ENCODE results near the gene TMA7.
"Not testable (repeated sequence)": the region's sequence is repeated elsewhere in the genome, so short reads cannot be mapped to it uniquely, and the experiment has no call there.

The TMA7 gene

DNA sequence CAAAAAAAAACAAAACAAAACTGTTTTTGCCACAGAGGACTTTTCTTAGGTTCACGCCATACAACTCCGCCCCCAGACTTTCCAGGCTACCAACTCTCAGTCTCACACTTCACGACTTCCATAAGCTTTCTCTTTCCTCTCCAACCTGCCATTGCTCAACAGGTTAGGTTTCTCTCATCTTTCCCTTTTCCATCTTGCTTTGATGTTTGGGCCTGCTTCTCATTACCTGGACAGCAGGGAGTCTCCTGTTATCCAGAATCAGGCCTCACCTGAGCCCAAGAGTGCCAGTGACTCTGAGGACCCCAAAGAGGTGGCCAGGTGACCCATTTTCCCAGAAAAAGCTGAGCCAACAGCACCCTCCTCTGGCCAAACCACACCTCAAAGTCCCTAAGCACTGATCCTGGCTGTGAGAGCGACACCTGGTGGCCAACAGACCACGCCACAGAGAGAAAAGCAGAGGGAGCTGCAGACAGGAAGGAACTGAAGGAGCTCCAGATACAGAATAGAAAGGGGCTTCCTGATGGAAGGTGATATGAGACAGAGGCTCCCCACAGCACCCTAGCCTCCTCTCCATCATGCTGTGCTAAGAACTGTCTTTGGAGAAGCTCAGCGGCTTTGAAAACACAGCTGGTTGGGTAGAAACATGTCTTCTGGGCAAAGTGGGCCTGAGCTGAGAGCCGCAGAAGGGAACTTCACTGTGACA, 4.1 kb upstream of the TMA7 start:
- peak; percentile 79 for DNase-seq (ENCODE audit: low spot score)

DNA sequence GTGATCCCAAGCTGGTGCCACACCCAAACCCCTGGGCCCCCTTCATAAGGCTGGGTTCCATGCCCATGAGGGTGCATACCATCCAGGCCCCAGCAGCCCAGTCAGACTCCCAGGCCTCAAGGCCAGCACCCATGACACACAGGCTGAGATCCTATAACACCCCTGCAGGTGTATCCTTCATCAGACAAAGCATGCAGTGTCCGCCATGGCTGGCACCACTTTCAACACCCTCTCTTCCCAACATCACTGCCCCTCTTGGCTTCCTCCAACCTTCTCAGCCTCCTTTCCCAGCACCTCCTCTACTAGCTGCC, 3.6 kb upstream of the TMA7 start:
- DNase-seq (ENCODE audit: low spot score), result no peak

DNA sequence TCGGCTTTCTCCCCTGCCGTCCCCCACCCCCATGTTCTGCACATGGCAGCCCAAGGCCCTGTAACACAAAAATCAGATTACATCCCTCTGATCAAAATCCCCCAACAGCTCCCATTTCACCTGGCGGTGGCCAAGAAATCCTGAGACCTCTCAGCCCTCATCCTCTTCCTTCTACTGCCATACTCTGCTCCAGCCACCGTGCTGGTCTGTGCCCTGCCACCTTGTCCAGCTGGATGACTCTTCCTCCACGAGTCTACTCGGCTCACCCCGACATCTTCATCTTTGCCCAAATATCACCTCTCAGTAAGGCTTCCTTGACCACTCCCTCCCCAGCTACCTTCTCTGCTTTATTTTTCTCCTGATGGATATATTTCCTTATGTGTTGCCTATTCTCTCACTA, 3.2 kb upstream of the TMA7 start:
- DNase-seq (ENCODE audit: low spot score), result no peak

DNA sequence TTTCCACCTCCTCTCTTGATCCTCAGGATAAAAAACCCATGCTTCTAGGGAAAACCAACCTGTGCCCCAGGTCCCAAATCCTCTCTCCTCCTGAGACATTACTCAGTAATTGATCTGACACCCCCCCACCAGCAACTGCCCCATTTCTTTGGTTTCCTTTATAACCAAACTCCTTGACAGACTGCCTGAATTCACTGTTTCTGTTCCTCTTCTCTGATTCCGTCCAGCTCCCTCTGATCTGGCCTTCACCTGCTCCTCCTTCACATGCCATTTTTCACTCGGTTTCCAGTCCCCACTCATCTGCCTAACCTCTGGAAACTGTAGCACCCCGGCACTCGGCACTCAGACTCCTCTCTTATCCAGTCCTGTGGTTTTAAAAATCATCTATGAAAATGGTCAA, 2.2 kb upstream of the TMA7 start:
- DNase-seq (ENCODE audit: low spot score), result no peak

DNA sequence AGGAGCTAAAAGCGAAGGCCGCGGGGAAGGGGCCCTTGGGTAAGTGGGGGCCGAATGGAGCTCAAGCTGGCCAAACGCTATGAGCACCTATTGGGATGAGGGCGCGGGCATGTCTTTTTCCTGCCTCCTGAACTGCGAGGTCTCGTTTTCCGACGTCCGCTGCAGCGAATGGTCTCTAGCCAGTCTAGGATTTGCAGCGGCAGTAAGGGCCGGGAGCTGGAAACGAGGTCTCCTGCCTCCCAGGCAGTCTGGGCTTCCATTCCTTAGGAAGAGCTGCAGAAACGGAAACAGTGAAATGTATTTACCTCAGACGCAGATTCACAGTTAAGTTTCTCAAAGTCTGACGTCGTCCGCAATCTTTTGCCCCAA, 517 bp downstream of the TMA7 start:
- no peak for DNase-seq (ENCODE audit: low spot score)

DNA sequence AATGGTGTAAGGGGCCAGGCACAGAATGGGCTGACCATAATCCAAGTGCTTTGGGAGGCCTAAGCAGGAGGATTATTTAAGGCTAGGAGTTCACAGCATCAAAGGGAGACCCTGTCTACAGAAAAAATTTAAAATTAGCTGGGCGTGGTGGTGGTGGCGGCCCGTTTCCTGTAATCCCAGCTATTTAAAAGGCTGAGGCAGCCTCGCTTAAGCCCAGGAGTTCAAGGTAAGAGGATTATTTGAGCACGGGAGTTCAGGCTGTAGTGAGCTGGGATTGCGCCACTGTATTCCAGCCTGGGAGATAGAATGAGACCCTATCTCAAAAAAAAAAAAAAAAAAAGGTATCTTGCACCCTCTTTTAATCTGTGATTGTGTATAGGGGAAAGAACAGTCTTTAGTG, 1.9 kb downstream of the TMA7 start:
- DNase-seq (ENCODE audit: low spot score), result no peak

DNA sequence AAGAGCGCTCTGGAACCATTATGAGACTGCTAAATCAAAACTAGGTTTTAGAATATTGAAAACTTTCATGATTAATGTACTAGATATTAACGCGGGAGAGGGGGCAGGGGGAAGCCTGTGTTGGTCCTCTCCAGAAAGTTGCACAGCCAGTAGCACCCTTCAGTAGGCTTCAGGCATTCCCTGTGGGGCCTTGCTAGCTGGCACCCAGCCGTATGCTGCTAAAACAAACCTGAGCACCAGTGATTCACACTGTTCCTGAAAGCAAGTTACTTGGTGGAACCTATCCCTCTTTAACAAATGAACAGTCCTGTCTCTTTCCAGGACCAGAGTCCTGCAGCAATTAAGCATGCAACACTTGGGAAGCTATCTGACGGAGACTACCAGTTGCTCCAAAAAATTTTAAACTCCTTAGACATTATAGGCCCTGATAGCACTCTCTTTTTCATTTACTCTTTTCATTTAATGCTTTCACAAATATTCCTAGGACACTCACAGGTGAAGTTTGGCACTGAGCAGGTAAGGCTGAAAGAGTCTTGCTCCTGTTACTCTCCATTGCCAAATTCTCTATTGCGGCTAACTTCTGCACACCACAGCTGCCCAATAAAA, 5.3 kb downstream of the TMA7 start:
- no peak for DNase-seq (ENCODE audit: low spot score)

DNA sequence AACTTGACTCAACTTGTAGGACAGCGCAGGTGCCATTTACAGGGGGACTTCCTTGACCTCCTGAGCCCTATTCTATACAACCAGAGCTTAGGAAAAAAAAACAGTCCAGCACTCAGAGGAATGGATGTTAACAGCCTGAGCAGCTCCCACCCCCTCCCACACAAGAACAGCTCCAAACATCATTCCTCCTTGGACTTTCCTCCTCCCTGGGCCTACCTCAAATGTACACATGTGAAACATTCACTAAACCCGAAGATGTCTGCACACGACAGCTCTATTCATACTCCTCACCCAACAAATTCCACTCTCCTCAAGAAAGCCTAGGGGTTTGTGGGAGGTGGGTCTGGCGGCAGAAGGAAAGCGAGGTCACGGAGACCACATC, 6.0 kb downstream of the TMA7 start:
- DNase-seq (ENCODE audit: low spot score), result no peak

DNA sequence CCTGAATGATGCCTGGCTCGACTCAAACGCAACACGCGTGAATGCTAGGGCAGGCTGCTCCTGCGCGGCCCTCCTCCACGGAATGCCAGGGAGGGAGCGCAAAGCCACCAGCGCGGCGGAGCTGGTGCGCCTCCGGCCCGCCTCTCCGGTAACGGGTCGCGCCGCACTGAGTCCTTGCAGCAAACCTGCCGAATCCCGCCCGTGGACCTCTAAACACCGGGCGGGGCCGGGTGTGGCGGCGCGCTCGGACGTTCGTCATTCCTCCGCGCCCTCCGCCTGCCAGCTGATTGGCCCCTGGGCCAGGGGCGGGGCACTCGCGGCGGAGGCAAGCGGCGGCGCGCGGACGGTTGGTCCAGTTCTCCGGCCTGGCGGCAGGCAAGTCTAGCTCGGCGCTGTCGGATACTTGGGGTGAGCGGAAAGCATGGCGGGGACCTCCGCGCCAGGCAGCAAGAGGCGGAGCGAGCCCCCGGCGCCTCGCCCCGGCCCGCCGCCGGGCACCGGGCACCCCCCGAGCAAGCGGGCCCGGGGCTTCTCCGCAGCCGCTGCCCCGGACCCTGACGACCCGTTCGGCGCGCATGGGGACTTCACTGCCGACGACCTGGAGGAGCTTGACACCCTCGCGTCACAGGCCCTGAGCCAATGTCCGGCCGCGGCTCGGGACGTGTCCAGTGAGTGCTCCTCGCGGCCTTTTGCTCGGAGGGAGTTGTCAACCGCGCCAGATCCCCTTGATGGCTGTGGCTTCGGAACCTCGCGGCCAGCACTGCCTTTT, 6.6 kb downstream of the TMA7 start, which contains the start of gene ATRIP:
Gene ATRIP (plus strand): TSS at position 313 of the 769 bp plus-strand sequence. CDS start 109 bp downstream, at position 422.
- DNase-seq (ENCODE audit: low spot score), result peak; percentile 84

DNA sequence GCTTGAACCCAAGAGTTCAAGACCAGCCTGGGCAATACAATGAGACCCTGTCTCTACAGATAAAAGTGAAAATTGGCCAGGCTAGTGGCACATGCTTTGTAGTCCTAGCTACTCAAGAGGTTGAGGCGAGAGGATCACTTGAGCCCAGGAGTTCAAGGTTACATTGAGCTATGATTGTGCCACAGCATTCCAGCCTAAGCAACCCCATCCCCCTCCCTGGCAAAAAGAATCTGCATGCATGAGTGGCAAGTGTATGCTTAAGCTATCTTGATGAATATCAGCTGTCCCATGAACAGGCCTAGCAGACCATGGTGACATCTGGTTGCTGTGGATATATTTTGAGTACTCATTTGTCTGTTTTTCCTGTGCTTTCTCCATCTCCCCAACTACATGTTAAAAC, 11.2 kb downstream of the TMA7 start:
- no peak for DNase-seq (ENCODE audit: low spot score)

DNA sequence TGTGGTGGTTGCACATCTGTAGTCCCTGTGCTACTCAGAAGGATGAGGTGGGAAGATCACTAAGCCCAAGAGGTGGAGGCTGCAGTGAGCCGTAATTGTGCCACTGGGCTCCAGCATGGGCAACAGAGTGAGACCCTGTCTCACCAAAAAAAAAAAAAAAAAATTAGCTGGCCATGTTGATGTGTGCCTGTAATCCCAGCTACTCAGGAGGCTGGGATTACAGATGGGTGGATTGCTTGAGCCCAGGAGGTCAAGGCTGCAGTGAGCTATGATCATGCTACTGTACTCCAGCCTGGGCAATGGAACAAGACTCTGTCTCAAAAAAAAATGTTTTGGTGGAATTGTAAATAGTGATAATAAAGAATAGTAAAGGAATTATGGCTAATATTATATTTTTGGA, 16.4 kb downstream of the TMA7 start:
- DNase-seq (ENCODE audit: low spot score), result no peak

DNA sequence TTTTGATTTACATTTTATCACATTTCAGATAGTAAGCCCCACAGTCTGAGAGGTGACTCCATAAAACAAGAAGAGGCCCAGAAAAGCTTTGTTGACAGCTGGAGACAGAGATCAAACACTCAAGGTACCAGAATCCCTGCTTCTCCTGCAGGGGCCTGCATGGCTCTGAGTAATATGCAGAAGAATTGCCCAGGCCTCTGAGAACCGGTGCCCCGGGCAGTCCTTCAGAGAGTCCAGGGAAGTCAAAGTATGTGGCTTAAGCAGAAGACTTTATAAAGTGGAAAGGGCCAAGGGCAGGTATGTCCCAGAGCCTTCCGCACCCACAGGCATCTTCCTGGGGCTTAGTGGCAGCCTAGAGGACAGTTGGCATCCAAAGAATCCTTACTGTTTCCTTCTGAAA, 19.3 kb downstream of the TMA7 start:
- DNase-seq (ENCODE audit: low spot score), result no peak

DNA sequence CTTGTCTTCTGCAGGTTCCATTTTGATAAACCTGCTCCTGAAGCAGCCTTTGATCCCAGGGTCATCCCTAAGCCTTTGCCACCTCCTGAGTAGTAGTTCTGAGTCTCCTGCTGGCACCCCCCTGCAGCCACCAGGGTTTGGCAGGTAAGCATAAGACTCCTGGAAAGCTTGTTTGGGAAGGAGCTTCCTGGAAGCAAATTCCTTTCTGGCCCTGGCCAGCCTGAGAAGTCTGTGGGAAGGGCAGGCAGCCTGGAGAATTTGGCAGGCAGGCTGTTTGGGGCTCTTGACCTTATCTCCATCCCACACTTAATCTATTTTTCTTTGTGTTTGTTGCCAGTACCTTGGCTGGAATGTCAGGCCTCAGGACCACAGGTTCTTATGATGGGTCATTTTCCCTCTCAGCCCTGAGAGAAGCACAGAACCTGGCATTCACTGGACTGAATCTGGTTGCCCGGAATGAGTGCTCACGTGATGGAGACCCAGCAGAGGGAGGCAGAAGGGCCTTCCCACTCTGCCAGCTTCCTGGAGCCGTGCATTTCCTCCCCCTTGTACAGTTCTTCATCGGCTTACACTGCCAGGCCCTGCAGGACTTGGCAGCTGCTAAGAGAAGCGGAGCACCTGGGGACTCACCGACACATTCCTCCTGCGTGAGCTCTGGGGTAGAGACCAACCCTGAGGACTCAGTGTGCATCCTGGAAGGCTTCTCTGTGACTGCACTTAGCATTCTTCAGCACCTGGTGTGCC, 19.9 kb downstream of the TMA7 start:
- DNase-seq (ENCODE audit: low spot score), result no peak

DNA sequence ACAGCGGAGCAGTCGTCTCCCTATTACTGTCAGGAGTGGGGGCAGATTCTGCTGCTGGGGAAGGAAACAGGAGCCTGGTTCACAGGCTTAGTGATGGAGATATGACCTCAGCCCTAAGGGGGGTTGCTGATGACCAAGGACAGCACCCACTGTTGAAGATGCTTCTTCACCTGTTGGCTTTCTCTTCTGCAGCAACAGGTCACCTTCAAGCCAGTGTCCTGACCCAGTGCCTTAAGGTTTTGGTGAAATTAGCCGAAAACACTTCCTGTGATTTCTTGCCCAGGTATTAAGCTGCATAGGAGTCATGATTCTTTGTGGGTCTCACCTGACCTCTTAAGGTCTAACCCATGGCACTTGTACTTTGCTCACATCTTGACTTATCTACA, 20.5 kb downstream of the TMA7 start:
- DNase-seq (ENCODE audit: low spot score), result no peak

DNA sequence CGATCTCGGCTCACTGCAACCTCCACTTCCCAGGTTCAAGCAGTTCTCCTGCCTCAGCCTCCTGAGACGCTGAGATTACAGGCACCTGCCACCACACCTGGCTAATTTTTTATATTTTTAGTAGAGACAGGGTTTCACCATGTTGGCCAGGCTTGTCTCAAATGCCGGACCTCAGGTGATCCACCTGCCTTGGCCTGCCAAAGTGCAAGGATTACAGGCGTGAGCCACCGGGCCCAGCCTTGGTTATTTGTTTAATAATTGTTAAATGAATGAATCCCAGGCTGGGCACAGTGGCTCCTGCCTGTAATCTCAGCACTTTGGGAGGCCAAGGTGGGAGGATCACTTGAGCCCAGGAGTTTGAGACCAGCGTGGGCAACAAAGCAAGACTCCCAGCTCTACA, 21.7 kb downstream of the TMA7 start:
- DNase-seq (ENCODE audit: low spot score), result not testable (repeated sequence)

DNA sequence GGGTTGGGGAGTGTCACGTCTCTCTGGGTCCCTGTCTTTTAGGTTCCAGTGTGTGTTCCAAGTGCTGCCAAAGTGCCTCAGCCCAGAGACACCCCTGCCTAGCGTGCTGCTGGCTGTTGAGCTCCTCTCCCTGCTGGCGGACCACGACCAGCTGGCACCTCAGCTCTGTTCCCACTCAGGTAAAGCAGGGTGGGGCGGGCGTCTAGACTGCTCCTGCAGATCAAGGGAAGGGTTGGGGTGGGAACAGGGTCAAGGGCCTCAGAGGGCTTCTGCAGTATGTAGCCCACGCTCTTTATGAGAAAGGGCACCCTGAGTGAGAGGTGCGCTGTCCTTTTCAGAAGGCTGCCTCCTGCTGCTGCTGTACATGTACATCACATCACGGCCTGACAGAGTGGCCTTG, 23.6 kb downstream of the TMA7 start:
- DNase-seq (ENCODE audit: low spot score), result no peak

DNA sequence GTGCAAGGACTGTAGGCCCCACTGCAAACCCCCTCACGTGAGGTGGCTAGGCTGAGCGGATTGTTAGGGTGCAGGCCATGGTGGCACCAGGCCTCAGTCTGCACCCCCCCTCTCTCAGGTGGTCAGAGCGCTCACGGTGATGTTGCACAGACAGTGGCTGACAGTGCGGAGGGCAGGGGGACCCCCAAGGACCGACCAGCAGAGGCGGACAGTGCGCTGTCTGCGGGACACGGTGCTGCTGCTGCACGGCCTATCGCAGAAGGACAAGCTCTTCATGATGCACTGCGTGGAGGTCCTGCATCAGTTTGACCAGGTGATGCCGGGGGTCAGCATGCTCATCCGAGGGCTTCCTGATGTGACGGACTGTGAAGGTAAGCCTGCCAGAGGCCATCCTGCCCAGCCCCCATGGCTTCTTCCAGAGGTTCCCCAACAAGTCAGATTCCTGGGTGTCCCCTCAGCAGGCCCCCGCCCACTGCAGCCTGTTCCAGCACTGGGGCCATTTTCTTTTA, 24.7 kb downstream of the TMA7 start:
- no peak for DNase-seq (ENCODE audit: low spot score)

DNA sequence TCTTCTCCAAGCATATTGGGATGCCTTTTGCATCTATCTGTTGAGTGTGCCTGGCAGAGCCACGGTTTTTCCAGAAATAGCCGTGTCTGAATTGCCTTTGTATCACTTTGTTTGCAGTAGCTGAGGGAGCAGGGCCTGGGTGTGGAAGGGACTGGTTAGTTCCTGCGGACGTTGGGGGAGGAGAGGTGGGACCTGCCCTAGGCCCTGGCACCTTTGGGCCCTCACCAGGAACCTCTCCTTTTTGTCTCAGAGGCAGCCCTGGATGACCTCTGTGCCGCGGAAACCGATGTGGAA, 25.1 kb downstream of the TMA7 start:
- DNase-seq (ENCODE audit: low spot score), result no peak

DNA sequence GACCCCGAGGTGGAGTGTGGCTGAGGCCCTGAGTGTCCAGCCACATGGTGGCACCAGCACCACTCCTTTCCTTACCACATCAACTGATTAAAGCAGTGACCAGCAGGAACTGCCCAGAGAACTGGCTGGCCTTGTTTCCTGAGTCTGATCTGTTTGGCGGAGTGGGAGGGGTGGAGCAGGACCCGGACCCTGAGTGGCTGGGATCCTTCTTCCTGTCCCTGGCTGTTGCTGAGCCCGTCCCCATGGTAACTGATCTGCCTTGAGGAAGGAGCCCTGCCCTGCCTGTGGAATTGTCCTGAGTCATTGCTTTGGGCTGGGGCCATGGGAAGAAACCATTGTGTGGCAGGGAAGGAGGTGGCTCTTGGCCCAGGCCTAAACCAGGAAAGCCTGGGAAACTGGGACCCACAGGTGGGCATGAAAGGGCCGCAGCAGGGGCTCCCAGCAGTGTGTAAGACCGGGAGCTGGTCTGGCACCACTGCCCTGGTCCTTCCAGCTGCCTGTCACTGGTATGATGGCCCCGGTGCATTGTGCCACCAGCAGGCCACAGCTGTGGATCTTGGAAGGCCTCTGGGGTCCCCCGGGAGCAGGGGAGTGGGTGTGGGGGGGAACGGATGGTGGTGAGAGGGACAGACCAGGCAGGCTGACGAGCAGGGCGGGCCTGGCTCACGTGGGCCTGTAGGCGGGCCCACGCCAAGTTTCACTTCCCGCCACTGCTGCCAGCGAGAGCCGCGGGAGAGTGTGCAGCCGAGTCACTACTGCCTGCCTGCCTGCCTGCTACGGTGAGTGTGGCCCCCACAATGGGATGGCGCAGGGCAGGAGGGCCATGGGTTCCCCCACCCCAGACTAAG, 25.7 kb downstream of the TMA7 start:
- peak; percentile 94 for DNase-seq (ENCODE audit: low spot score)

DNA sequence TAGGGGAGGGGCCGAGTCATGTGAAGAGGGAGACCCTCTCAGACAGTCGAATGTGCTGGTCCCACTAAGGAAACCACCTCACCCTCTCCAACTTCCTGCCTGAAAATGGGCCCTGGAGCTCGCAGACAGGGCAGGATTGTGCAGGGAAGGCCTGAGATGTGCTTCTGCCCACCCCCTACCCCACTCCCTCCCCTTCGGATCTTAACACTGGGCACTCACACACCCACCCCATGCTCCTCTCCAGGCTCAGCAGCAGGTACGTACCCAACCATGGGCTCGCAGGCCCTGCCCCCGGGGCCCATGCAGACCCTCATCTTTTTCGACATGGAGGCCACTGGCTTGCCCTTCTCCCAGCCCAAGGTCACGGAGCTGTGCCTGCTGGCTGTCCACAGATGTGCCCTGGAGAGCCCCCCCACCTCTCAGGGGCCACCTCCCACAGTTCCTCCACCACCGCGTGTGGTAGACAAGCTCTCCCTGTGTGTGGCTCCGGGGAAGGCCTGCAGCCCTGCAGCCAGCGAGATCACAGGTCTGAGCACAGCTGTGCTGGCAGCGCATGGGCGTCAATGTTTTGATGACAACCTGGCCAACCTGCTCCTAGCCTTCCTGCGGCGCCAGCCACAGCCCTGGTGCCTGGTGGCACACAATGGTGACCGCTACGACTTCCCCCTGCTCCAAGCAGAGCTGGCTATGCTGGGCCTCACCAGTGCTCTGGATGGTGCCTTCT, 26.5 kb downstream of the TMA7 start:
- DNase-seq (ENCODE audit: low spot score), result no peak

DNA sequence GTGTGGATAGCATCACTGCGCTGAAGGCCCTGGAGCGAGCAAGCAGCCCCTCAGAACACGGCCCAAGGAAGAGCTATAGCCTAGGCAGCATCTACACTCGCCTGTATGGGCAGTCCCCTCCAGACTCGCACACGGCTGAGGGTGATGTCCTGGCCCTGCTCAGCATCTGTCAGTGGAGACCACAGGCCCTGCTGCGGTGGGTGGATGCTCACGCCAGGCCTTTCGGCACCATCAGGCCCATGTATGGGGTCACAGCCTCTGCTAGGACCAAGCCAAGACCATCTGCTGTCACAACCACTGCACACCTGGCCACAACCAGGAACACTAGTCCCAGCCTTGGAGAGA, 27.0 kb downstream of the TMA7 start:
- no peak for DNase-seq (ENCODE audit: low spot score)
